DND-41 (cell line): ENCODE results near the gene SAMD10.

Experiments
- ATAC-seq: fragments of 200-7000 bp; cut with Tn5 transposase; 3 replicates; pipeline ENCODE4 v1.9.1; 2021; ENCODE audit warnings: low read depth; ENCODE audit not compliant: insufficient read depth
- DNase-seq: peaks from one replicate; pipeline ENCODE4 v3.0.0-alpha.2; 2020
- H2AFZ ChIP-seq: 2 replicates; pipeline ENCODE4 v1.6.0; 2012; ENCODE audit warnings: low read depth, low read length
- H3K27ac ChIP-seq: 2 replicates; pipeline ENCODE4 v1.5.1; 2012; ENCODE audit warnings: low read length, inconsistent platforms
- H3K27me3 ChIP-seq: fragments of 200-600 bp; sonication (generic); 2 replicates; pipeline ENCODE4 v1.6.0; 2012; ENCODE audit warnings: low read length, mild to moderate bottlenecking, inconsistent platforms; ENCODE audit not compliant: insufficient read depth, poor library complexity
- H3K36me3 ChIP-seq: 2 replicates; pipeline ENCODE4 v1.5.1; 2012; ENCODE audit warnings: low read length, inconsistent platforms; ENCODE audit not compliant: insufficient read depth
- H3K4me1 ChIP-seq: 2 replicates; pipeline ENCODE4 v1.5.1; 2012; ENCODE audit warnings: mild to moderate bottlenecking, low read length; ENCODE audit not compliant: insufficient read depth
- H3K4me2 ChIP-seq: 2 replicates; pipeline ENCODE4 v1.6.0; 2012; ENCODE audit warnings: mild to moderate bottlenecking, moderate library complexity, low read length, inconsistent platforms; ENCODE audit not compliant: insufficient read depth
- H3K4me3 ChIP-seq, 2 experiments: fragments of 200-600 bp in 1 of 2; shearing (Covaris generic) in 1 of 2; 2 replicates each; pipeline ENCODE4 v1.5.1; 2012 to 2016; ENCODE audit warnings: inconsistent platforms in 2 of 2, low read length in 2 of 2, mild to moderate bottlenecking in 2 of 2, low read depth in 1 of 2, moderate library complexity in 1 of 2
- H3K79me2 ChIP-seq: 2 replicates; pipeline ENCODE4 v1.6.0; 2012; ENCODE audit warnings: low read length, inconsistent platforms; ENCODE audit not compliant: insufficient read depth
- H3K9ac ChIP-seq: 2 replicates; pipeline ENCODE4 v1.6.0; 2012; ENCODE audit warnings: low read depth, mild to moderate bottlenecking, inconsistent platforms, low read length, moderate library complexity
- H3K9me3 ChIP-seq: 2 replicates; pipeline ENCODE4 v1.5.1; 2012; ENCODE audit warnings: low read length, moderate library complexity, mild to moderate bottlenecking, inconsistent platforms; ENCODE audit not compliant: insufficient read depth, severe bottlenecking
- H4K20me1 ChIP-seq: 2 replicates; pipeline ENCODE4 v1.6.0; 2012; ENCODE audit warnings: low read length; ENCODE audit not compliant: insufficient read depth
- CTCF ChIP-seq: IDR thresholded peaks from 2 replicates; pipeline ENCODE4 v1.5.1; 2012; ENCODE audit warnings: borderline replicate concordance, low read length, moderate library complexity, mild to moderate bottlenecking; ENCODE audit not compliant: poor library complexity, severe bottlenecking; ENCODE audit errors: extremely low read depth
- EZH2 ChIP-seq: IDR thresholded peaks from 3 replicates; pipeline ENCODE4 v1.6.1; 2012; ENCODE audit warnings: borderline replicate concordance, low read depth, mild to moderate bottlenecking, moderate library complexity, low read length, inconsistent platforms; ENCODE audit not compliant: severe bottlenecking

SAMD10 gene

GRCh38 chr20:63939061-63939935 is 40.1 kb downstream of the SAMD10 start:
- no peak for TF ChIP-seq CTCF
- peaks cover 38% of the 10 kb centered on the region for H3K79me2 ChIP-seq
- no peak overlapping the region for H3K27ac ChIP-seq
- peaks cover 76% of the 10 kb centered on the region for H4K20me1 ChIP-seq
- H3K27me3 ChIP-seq: no peaks in the 10 kb centered on the region
- no peak overlapping the region for H3K4me3 ChIP-seq
- no peak overlapping the region for H2AFZ ChIP-seq
- H3K36me3 ChIP-seq: peaks cover 80% of the 10 kb centered on the region
- no peak overlapping the region for H3K9ac ChIP-seq
- ATAC-seq: peak; percentile 13; the same call in 1 of the 3 replicates
- no peaks in the 10 kb centered on the region for H3K4me1 ChIP-seq
- no peak overlapping the region for H3K4me2 ChIP-seq
- no peak for DNase-seq
- H3K9me3 ChIP-seq: no peaks in the 10 kb centered on the region

- Histone ChIP-seq H3K36me3 (peaks cover 79% of the 10 kb centered on the region), H4K20me1 (peaks cover 75% of the 10 kb centered on the region), H3K9me3 (no peaks in the 10 kb centered on the region), H3K27me3 (no peaks in the 10 kb centered on the region), H3K4me1 (no peaks in the 10 kb centered on the region), H3K79me2 (peaks cover 36% of the 10 kb centered on the region), H3K4me3 (no peak overlapping the region), H3K4me2 (no peak overlapping the region), H3K27ac (no peak overlapping the region), H2AFZ (no peak overlapping the region), H3K9ac (no peak overlapping the region)
- ATAC-seq (no peak), DNase-seq (no peak)
- TF ChIP-seq EZH2: no peak
- no peak for TF ChIP-seq CTCF
Measured at GRCh38 chr20:63937596-63937995, 41.8 kb downstream of the SAMD10 start.

- Histone ChIP-seq H3K4me3 (no peak overlapping the region), H3K9ac (no peak overlapping the region), H3K4me1 (no peaks in the 10 kb centered on the region), H3K27me3 (no peaks in the 10 kb centered on the region), H3K79me2 (peaks cover 37% of the 10 kb centered on the region), H2AFZ (no peak overlapping the region), H3K4me2 (no peak overlapping the region), H3K27ac (no peak overlapping the region), H3K9me3 (no peaks in the 10 kb centered on the region), H4K20me1 (peaks cover 74% of the 10 kb centered on the region), H3K36me3 (peaks cover 83% of the 10 kb centered on the region)
- TF ChIP-seq EZH2 (no peak), CTCF (no peak)
- DNase-seq (no peak), ATAC-seq (no peak)
Measured at GRCh38 chr20:63935447-63935846, 44.0 kb downstream of the SAMD10 start.
